Activated T-cell treated with anti-CD3 and anti-CD28 coated beads, Interleukin-2, amount 50 U/mL, for 24 hours (primary cell): ENCODE measurements around the gene CD79B.
"Not testable (repeated sequence)": the region's sequence is repeated elsewhere in the genome, so short reads cannot be mapped to it uniquely, and the experiment has no call there.

Source experiments
- DNase-seq: peaks from one replicate; pipeline ENCODE4 v3.0.0-alpha.2; 2020
- H3K27ac Mint-ChIP-seq: 2 replicates; pipeline ENCODE4 v1.8.0; 2020; ENCODE audit warnings: mild to moderate bottlenecking, mixed read lengths
- H3K27me3 Mint-ChIP-seq: 2 replicates; pipeline ENCODE4 v1.8.0; 2020; ENCODE audit warnings: mixed read lengths
- H3K36me3 Mint-ChIP-seq: 2 replicates; pipeline ENCODE4 v1.8.0; 2020; ENCODE audit warnings: low read depth, mixed read lengths
- H3K4me1 Mint-ChIP-seq: 2 replicates; pipeline ENCODE4 v1.8.0; 2020; ENCODE audit warnings: low read depth, mixed read lengths
- H3K4me3 Mint-ChIP-seq: 2 replicates; pipeline ENCODE4 v1.8.0; 2020; ENCODE audit warnings: mild to moderate bottlenecking, moderate library complexity, mixed read lengths
- H3K9me3 Mint-ChIP-seq: 2 replicates; pipeline ENCODE4 v1.8.0; 2020; ENCODE audit warnings: mixed read lengths

The CD79B gene

GRCh38 chr17:63917206-63917605 is 14.9 kb downstream of the CD79B start:
- not testable (repeated sequence) for H3K36me3 Mint-ChIP-seq, H3K27me3 Mint-ChIP-seq, H3K4me3 Mint-ChIP-seq, H3K4me1 Mint-ChIP-seq, DNase-seq, H3K27ac Mint-ChIP-seq, H3K9me3 Mint-ChIP-seq

GRCh38 chr17:63916566-63917185 is 15.5 kb downstream of the CD79B start:
- H3K36me3 Mint-ChIP-seq = no peaks in the 10 kb centered on the region
- H3K4me1 Mint-ChIP-seq = peaks cover 5% of the 10 kb centered on the region
- no peaks in the 10 kb centered on the region for H3K9me3 Mint-ChIP-seq
- H3K4me3 Mint-ChIP-seq = no peak overlapping the region
- H3K27ac Mint-ChIP-seq = no peak overlapping the region
- H3K27me3 Mint-ChIP-seq = no peaks in the 10 kb centered on the region
- DNase-seq = no peak

GRCh38 chr17:63915753-63916152 is 16.4 kb downstream of the CD79B start:
- H3K27me3 Mint-ChIP-seq, H3K36me3 Mint-ChIP-seq, H3K9me3 Mint-ChIP-seq, H3K4me1 Mint-ChIP-seq, H3K27ac Mint-ChIP-seq, DNase-seq, H3K4me3 Mint-ChIP-seq: not testable (repeated sequence)

GRCh38 chr17:63914471-63914870 is 17.7 kb downstream of the CD79B start:
- H3K9me3 Mint-ChIP-seq = no peaks in the 10 kb centered on the region
- peaks cover 6% of the 10 kb centered on the region for H3K4me1 Mint-ChIP-seq
- H3K27me3 Mint-ChIP-seq = no peaks in the 10 kb centered on the region
- DNase-seq = no peak
- no peak overlapping the region for H3K4me3 Mint-ChIP-seq
- H3K27ac Mint-ChIP-seq = no peak overlapping the region
- no peaks in the 10 kb centered on the region for H3K36me3 Mint-ChIP-seq

- no peaks in the 10 kb centered on the region for H3K9me3 Mint-ChIP-seq
- peaks cover 2% of the 10 kb centered on the region for H3K4me1 Mint-ChIP-seq
- DNase-seq = peak; percentile 72
- no peaks in the 10 kb centered on the region for H3K27me3 Mint-ChIP-seq
- no peaks in the 10 kb centered on the region for H3K36me3 Mint-ChIP-seq
- H3K4me3 Mint-ChIP-seq = no peak overlapping the region
- H3K27ac Mint-ChIP-seq = no peak overlapping the region
Observed at GRCh38 chr17:63911657-63912100, 20.5 kb downstream of the CD79B start.

GRCh38 chr17:63911041-63911635 is 21.0 kb downstream of the CD79B start, which contains the start of gene CSHL1:
TSS of gene CSHL1 (minus strand) at chr17:63911258. CDS start at chr17:63911196, 62 bp downstream.
- Mint-ChIP-seq H3K27me3 (no peaks in the 10 kb centered on the region), H3K36me3 (no peaks in the 10 kb centered on the region), H3K4me1 (peaks cover 2% of the 10 kb centered on the region), H3K9me3 (no peaks in the 10 kb centered on the region), H3K27ac (no peak within 1 kb of the TSS), H3K4me3 (no peak within 1 kb of the TSS)
- DNase-seq = no peak

GRCh38 chr17:63910096-63910495 is 22.0 kb downstream of the CD79B start:
- H3K36me3 Mint-ChIP-seq = no peaks in the 10 kb centered on the region
- no peaks in the 10 kb centered on the region for H3K9me3 Mint-ChIP-seq
- H3K4me3 Mint-ChIP-seq = no peak overlapping the region
- H3K4me1 Mint-ChIP-seq = peaks cover 2% of the 10 kb centered on the region
- no peak for DNase-seq
- H3K27ac Mint-ChIP-seq = no peak overlapping the region
- H3K27me3 Mint-ChIP-seq = no peaks in the 10 kb centered on the region

GRCh38 chr17:63909586-63909985 is 22.5 kb downstream of the CD79B start:
- not testable (repeated sequence) for H3K27me3 Mint-ChIP-seq, H3K9me3 Mint-ChIP-seq, DNase-seq, H3K4me3 Mint-ChIP-seq, H3K36me3 Mint-ChIP-seq, H3K4me1 Mint-ChIP-seq, H3K27ac Mint-ChIP-seq

- not testable (repeated sequence) for H3K4me1 Mint-ChIP-seq, H3K27ac Mint-ChIP-seq, H3K27me3 Mint-ChIP-seq, H3K36me3 Mint-ChIP-seq, DNase-seq, H3K4me3 Mint-ChIP-seq, H3K9me3 Mint-ChIP-seq
Observed at GRCh38 chr17:63907161-63907778, 24.9 kb downstream of the CD79B start.

GRCh38 chr17:63904796-63905195 is 27.3 kb downstream of the CD79B start:
- not testable (repeated sequence) for DNase-seq, H3K9me3 Mint-ChIP-seq, H3K36me3 Mint-ChIP-seq, H3K4me1 Mint-ChIP-seq, H3K27ac Mint-ChIP-seq, H3K27me3 Mint-ChIP-seq, H3K4me3 Mint-ChIP-seq

- H3K4me3 Mint-ChIP-seq, H3K9me3 Mint-ChIP-seq, H3K36me3 Mint-ChIP-seq, DNase-seq, H3K27me3 Mint-ChIP-seq, H3K27ac Mint-ChIP-seq: not testable (repeated sequence)
- H3K4me1 Mint-ChIP-seq = peaks cover 18% of the 10 kb centered on the region
Observed at GRCh38 chr17:63903787-63904201, 28.3 kb downstream of the CD79B start.

GRCh38 chr17:63901971-63902370 is 30.2 kb downstream of the CD79B start:
- not testable (repeated sequence) for H3K9me3 Mint-ChIP-seq, DNase-seq, H3K36me3 Mint-ChIP-seq, H3K4me3 Mint-ChIP-seq, H3K27ac Mint-ChIP-seq, H3K27me3 Mint-ChIP-seq
- H3K4me1 Mint-ChIP-seq = peaks cover 19% of the 10 kb centered on the region

GRCh38 chr17:63898899-63899798 is 33.0 kb downstream of the CD79B start:
- H3K4me3 Mint-ChIP-seq, H3K36me3 Mint-ChIP-seq, H3K9me3 Mint-ChIP-seq, H3K27me3 Mint-ChIP-seq, DNase-seq: not testable (repeated sequence)
- Mint-ChIP-seq H3K4me1 (peaks cover 19% of the 10 kb centered on the region), H3K27ac (peak overlapping the region; percentile 18)

- H3K4me1 Mint-ChIP-seq = peaks cover 15% of the 10 kb centered on the region
- not testable (repeated sequence) for H3K36me3 Mint-ChIP-seq, H3K27ac Mint-ChIP-seq, H3K9me3 Mint-ChIP-seq, DNase-seq, H3K4me3 Mint-ChIP-seq, H3K27me3 Mint-ChIP-seq
Observed at GRCh38 chr17:63896524-63897354, 35.4 kb downstream of the CD79B start, which contains the start of gene CSH1. TSS of gene CSH1 (minus strand) at chr17:63896574. CDS start at chr17:63896511, 63 bp downstream.
